Adrenal gland (tissue), 5 donors: ENCODE data around the gene STXBP3.

Experiments used
- POLR2A ChIP-seq, 2 donors: fragments of 450-650 bp; IDR thresholded peaks; one replicate each; pipeline ENCODE4 v1.6.1; 2017; ENCODE audit warnings: antibody characterized with exemption in 2 of 2, mild to moderate bottlenecking in 2 of 2, moderate library complexity in 1 of 2
- TF ChIP-seq, protein P1 (sequence below), 6 experiments: fragments of 450-650 bp in 4 of 6; fragments of 200-600 bp in 2 of 6; sonication (generic) in 1 of 6; IDR thresholded peaks; 1 replicate in 5 of 6; 2 replicates in 1 of 6; pipeline versions ENCODE4 v1.5.1 to v1.8.0; 2016 to 2021; ENCODE audit warnings: antibody characterized with exemption in 6 of 6, mild to moderate bottlenecking in 2 of 6, moderate library complexity in 1 of 6
- donor health status: DM: no; HTN: no; CAD: no.

DNA sequence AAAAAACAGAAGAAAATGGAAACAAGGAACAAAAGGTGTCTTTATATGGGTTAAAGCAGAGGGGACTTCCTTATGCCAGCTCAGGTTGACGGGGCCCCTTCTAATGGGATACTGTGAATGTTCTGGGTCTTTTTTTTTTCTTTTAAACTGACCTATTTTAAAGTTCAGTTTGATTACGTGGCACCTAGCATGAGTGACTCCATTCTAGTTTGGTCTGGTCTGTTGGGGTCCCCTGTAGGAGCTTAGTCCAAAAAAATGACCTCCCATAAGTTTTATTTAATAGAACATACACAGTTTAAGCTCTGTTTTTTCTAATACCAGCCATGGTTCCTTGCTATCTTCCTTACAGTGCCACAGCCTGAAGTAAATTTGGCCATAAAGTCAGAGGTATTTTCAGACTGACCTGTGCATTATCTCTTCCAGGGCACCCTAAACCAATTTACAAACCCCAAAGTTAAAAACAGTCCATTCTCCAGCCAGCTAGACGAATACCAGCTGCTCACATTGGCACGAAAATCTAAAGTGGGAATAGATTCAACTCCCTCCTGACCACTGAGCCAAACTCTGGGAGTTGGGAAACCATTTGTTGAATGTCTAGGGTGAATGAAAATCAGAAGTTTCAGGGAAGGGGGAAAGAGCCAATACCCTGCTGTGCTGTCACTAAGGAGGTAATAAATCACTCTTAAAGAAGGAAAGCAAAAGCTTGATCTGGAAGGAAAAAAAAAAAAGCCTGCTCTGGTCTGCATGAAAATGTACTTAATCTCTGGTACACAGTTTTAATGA is 68.1 kb downstream of the STXBP3 start:
- TF ChIP-seq, protein P1, sequence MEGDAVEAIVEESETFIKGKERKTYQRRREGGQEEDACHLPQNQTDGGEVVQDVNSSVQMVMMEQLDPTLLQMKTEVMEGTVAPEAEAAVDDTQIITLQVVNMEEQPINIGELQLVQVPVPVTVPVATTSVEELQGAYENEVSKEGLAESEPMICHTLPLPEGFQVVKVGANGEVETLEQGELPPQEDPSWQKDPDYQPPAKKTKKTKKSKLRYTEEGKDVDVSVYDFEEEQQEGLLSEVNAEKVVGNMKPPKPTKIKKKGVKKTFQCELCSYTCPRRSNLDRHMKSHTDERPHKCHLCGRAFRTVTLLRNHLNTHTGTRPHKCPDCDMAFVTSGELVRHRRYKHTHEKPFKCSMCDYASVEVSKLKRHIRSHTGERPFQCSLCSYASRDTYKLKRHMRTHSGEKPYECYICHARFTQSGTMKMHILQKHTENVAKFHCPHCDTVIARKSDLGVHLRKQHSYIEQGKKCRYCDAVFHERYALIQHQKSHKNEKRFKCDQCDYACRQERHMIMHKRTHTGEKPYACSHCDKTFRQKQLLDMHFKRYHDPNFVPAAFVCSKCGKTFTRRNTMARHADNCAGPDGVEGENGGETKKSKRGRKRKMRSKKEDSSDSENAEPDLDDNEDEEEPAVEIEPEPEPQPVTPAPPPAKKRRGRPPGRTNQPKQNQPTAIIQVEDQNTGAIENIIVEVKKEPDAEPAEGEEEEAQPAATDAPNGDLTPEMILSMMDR (IDR thresholded peaks at IDR 0.05) = no peak
- no peak for TF ChIP-seq POLR2A (IDR thresholded peaks at IDR 0.05)
